HG02973 (cell line): ENCODE results near the gene MAGIX.

Experiments
- ATAC-seq: cut with Tn5 transposase; IDR thresholded peaks from one replicate; pipeline ENCODE4 v1.9.1; 2021; ENCODE audit warnings: moderate library complexity; ENCODE audit not compliant: unreplicated experiment

Gene MAGIX

DNA sequence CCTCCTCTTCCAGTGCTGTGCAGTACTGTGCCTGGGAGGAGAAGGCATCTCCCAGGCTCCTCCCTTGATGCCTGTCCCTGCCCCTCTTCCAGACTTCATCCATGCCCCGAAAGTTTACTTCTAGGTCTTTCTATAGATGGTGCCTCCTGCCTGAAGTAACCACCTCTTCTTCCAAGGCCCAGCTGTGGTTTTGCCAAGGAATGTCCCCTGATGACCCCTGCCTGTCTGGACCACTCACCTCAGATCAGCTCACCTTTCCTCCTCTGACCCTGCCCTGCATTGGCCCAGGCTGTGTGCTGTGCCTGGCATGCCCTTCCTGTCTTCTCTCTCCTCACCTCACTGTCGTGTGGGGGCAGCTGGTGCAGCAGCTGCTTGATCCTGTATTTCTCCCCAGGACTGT is 16.8 kb downstream of the MAGIX start:
- ATAC-seq = no peak

DNA sequence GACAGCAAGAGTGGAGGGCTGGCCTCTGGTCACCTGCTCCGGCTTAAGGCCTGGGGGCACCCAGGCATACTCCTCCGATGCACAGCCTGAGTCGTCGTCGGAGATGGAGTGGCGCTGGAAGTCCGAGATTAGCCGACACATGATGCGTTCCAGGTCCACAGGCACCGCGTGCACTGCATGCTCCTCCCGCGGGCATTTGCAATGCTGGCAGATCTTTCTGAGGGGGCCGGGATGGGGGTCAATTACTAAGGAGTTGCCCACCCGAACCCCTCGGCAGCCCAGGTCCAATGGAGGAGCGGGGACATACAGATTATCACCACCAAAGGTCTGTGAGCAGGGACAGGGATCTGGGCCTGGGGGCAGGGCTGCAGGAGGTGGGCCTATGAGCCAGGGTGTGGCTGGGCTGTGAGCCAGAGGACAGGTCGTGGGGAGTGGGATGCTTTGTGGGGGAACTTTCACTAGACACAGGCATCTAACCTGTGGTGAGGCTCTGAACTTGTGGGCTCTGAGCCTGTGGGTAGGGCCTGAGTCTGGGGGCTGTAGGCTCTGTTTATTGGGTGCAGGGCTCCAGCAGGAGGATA is 21.2 kb downstream of the MAGIX start:
- ATAC-seq = no peak

- ATAC-seq = no peak
Observed at GRCh38 chrX:49184294-49185281, 22.0 kb downstream of the MAGIX start.

DNA sequence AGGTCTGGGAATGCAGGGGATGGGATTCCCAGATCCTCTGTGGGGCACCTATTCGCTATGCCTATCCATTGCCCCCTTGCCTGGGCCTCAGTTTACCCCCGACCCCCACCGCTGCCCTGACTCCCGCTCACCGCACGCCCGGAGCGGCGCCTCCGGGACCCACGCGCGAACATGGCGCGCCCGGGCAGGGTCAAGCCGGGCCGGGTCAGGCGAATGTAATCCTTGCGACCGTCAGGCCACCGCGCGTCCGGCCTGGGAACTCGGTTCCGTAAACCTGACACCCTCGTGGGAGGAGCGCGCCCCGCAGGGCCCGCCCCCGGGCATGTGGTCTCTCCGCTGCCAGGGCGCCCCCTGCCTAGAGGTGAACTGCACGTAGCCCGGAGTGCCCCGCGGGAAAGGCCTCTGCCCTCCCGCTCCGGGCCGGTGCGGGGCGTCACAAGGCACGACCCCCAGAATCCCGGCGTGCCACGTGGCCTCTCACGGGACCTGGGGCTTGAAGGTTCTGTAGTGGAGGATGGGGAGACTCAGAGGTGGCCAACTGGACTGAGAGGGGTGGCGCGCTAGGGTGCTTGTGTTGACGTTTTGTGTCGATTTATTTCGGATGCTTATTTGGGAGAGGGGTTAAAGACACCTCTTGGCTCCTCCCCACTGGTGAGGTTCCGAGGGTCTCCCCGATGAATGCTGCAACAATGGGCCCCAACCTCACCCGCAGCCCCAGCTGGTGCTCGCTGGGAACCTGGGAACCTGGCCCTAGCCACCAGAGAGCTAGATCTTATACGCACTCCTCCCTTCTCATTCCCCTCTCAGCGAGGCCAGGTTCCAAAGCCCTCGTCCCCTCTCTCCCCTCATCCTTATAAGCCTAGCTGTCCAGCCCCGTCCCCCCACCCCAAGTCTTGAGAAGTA is 23.8 kb downstream of the MAGIX start, which contains the start of gene PRICKLE3:
Gene PRICKLE3, minus strand, starts transcription at position 249 of the 903 bp plus-strand sequence. Its CDS starts 76 bp downstream, at position 173.
- ATAC-seq = no peak

GRCh38 chrX:49187028-49187394 is 24.5 kb downstream of the MAGIX start:
- no peak for ATAC-seq

- ATAC-seq = no peak
Observed at GRCh38 chrX:49187526-49187925, 25.0 kb downstream of the MAGIX start.

GRCh38 chrX:49188468-49189076 is 26.0 kb downstream of the MAGIX start:
- no peak for ATAC-seq

- ATAC-seq = no peak
Observed at GRCh38 chrX:49189606-49190005, 27.0 kb downstream of the MAGIX start.

- peak; percentile 90 for ATAC-seq
Observed at GRCh38 chrX:49190821-49191573, 28.4 kb downstream of the MAGIX start.

DNA sequence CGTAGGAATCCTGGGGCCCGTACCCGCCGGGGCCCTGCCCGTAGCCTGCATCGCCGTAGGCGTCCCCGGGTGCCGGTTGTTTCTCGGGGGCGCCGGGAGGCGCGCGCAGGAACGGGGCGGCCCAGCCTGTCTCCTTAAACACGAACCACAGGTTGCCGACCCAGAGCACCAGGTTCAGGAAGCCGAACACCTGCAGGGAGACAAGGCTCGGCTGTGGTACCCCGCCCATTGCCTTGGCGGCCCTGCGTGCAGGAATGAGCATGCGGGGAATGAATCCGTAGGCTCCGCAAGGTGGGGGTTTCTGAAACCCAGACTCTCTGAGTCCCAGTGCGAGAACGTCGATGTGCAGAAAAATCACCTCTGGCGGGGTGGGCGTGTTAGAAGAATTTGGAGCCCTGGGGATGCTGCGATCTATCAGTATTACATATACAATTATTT is 29.0 kb downstream of the MAGIX start:
- ATAC-seq = peak; percentile 15

- ATAC-seq = no peak
Observed at GRCh38 chrX:49192722-49193328, 30.3 kb downstream of the MAGIX start.

GRCh38 chrX:49193542-49193964 is 31.0 kb downstream of the MAGIX start:
- no peak for ATAC-seq

DNA sequence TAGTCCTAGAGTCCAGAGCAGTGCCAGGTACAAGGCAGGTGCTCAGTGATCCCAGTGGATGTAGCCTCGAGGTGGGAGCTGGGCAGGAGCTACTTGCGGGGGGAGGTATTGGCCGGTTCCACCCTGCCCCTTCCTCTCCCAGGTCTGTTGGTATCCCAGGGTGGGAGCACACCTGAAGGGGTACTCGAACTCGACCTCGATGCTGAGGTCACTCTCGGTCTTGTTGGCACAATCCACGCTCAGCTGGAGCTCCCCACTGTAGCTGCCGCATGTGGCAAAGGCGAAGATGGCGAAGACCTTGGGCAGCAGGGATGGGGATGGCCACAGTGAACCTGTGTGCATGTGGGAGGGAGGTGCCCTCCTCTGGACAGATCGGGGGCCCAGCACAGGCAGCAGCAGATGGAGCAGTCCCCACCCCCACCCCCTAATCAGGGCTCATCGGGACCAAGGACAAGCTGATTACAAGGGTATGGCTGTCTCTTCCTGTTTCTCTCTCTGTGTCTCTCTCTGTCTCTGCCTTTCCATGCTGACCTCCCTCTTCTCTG is 35.1 kb downstream of the MAGIX start:
- ATAC-seq = no peak

- no peak for ATAC-seq
Observed at GRCh38 chrX:49198540-49199314, 36.2 kb downstream of the MAGIX start.

DNA sequence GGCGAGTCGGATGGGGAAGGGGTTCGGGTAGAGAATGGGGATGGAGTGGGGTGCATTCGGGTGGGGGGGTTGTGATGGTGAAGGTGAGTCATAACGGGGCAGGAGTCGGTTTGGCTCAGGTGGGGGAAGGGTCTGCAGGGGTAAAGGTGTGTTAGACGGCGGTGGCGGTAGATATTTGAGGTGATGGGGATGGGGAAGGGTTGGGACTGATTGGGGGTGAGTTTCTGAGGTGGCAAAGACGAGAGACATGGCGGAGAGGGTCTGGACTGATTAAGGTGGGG is 36.7 kb downstream of the MAGIX start:
- ATAC-seq = no peak

GRCh38 chrX:49199906-49200771 is 37.6 kb downstream of the MAGIX start, which contains the start of gene SYP:
Gene SYP (minus strand): TSS chrX:49200193. CDS start chrX:49200186, 7 bp downstream.
- peak; percentile 95 for ATAC-seq

GRCh38 chrX:49202022-49202421 is 39.5 kb downstream of the MAGIX start:
- ATAC-seq = no peak

DNA sequence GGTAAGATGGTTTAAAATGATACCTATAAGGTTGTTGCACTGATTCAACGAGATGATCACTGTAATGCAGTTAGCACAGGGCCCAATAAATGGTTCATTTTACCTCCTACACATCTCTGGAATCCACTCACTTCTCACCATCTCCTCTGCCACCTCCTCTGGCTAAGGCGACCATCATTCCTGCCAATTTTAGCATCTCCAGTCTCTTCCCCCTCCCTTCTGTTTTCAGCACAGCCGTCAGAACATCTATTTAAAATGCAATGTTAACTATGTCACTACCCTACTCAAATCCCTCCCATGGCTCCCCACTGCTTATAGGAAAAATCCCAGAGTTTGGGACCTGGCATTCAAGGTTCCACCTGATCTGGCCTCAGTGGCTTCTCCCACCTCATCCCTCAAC is 41.0 kb downstream of the MAGIX start:
- no peak for ATAC-seq
